LNCaP clone FGC (cell line): ENCODE data around the gene LBX2.

Source experiments
- DNase-seq: peaks from one replicate; pipeline ENCODE4 v3.0.0-alpha.2; 2011; ENCODE audit warnings: low read depth
- H3K4me3 ChIP-seq: 2 replicates; pipeline ENCODE4 v1.5.1; 2011; ENCODE audit warnings: mild to moderate bottlenecking, low read depth, low read length, control low read depth
- CTCF ChIP-seq: IDR thresholded peaks from 2 replicates; pipeline ENCODE4 v1.5.1; 2012; ENCODE audit warnings: mild to moderate bottlenecking; ENCODE audit not compliant: control insufficient read depth, insufficient read depth; ENCODE audit errors: extremely low read depth

The LBX2 gene

DNA sequence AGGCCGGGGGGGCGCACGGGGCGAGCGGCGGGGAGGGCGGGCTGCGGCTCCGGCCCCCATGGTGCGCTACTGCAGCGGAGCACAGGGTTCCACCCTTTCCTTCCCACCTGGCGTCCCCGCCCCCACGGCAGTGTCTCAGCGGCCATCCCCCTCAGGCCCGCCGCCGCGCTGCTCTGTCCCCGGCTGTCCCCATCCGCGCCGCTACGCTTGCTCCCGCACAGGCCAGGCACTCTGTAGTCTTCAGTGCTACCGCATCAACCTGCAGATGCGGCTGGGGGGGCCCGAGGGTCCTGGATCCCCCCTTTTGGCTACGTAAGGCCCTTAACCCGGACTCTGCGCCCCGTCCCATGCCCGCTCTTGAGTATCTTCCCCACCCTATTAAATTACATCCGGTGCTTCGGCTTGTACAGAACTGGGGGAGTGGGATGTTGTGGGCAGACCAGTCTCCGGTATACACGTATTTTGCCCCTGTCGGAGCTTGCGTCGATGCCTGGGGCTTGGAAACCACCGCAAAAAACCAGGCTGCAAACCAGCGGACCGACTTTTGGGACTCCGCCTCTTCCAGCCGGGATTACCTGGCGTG, 41.8 kb downstream of the LBX2 start:
- TF ChIP-seq CTCF = no peak
- DNase-seq = no peak
- H3K4me3 ChIP-seq = peak overlapping the region; percentile 88

DNA sequence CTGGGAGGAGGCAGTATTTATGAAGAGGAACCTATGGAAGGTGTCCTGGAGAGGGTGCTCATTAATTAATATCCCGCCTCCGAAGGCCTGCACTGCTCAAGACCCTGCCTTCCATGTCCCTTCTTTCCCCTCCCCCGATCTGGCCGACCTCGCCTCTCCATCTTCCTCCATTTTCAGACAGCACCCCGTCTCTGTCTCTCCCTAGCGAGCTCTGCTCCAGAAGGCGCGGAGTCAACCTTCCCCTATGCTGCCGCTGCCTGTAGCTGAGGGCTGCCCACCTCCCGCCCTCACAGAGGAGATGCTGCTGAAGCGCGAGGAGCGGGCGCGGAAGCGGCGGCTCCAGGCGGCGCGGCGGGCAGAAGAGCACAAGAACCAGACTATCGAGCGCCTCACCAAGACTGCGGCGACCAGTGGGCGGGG, 42.3 kb downstream of the LBX2 start:
- H3K4me3 ChIP-seq = peak overlapping the region; percentile 88
- DNase-seq = no peak
- TF ChIP-seq CTCF = no peak

GRCh38 chr2:74454654-74455511, 44.5 kb downstream of the LBX2 start, which contains the start of gene INO80B:
TSS of gene INO80B (plus strand) at chr2:74455087. CDS start at chr2:74455117, 30 bp downstream.
- peak within 1 kb of the TSS; percentile 77 for H3K4me3 ChIP-seq
- TF ChIP-seq CTCF = no peak
- peak; percentile 86 for DNase-seq

DNA sequence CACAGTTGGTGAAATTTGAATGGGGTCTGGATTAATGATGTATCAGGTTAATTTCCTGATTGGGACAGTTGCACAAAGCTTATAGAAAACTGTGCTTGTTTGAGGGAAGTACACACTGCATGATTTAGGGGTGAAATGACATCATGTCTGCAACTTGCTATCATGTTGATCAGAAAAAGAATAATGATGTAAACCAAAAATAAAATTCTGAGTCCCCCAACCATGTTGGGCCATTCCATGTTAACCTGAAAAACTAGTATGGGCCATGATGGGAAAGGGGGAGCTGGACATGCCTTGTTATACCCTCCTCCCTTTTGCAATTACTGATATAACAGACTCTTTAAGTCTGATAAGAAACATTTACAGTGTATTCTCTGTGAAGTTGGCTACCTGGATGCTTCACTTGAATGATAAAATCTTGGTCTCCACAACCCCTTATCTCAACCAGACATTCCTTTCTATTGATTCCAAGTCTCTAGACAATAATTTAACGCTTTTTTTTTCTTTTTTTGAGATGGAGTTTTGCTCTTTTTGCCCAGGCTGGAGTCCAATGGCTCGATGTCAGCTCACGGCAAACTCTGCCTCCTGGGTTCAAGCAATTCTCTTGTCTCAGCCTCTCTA, 48.7 kb downstream of the LBX2 start:
- no peak for DNase-seq
- H3K4me3 ChIP-seq = no peak overlapping the region
- no peak for TF ChIP-seq CTCF

- TF ChIP-seq CTCF = no peak
- no peak for DNase-seq
Observed at GRCh38 chr2:74448771-74449170, 50.6 kb downstream of the LBX2 start.

More at GRCh38 chr2:74448771-74449170, 50.6 kb downstream of the LBX2 start:
- no peak overlapping the region for H3K4me3 ChIP-seq
